IMR-90 (cell line): ENCODE results near the gene PLD3. TPM values are rescaled to one million over a fixed set of nuclear protein-coding genes. Genes with fewer than 3 reads are reported as not detected.

Source experiments
- ATAC-seq: fragments of 200-7000 bp; cut with Tn5 transposase; 2 replicates; pipeline ENCODE4 v1.9.1; 2020; ENCODE audit warnings: low read depth, mild to moderate bottlenecking, moderate library complexity
- BruUV-seq: library from RNA; stranded (reverse); fragments of 400-500 nt; replicated peaks from 2 replicates; lab custom pipeline; 2021; lab: Mats Ljungman, UMichigan
- CTCF ChIA-PET: fragments of 300-600 bp; formaldehyde crosslinking; extraction: SDS; loops from one replicate; lab custom pipeline; 2021; ENCODE audit warnings: antibody characterized with exemption; lab: Yijun Ruan, JAX
- POLR2A ChIA-PET: fragments of 300-600 bp; sonication (Branson Sonifier 250); formaldehyde crosslinking; loops from one replicate; lab custom pipeline; 2022; ENCODE audit warnings: antibody characterized with exemption; ENCODE audit not compliant: unreplicated experiment; lab: Charles Lee
- DNase-seq: peaks from one replicate; pipeline ENCODE4 v3.0.0; 2013
- H2AFZ ChIP-seq: replicated peaks from 2 replicates; pipeline ENCODE3; 2013; ENCODE audit warnings: low read length, mild to moderate bottlenecking; ENCODE audit not compliant: poor library complexity
- H2AK5ac ChIP-seq: 2 replicates; pipeline ENCODE4 v1.6.1; 2013; ENCODE audit warnings: low read depth, low read length, inconsistent platforms
- H2AK9ac ChIP-seq: replicated peaks from 2 replicates; pipeline ENCODE3; 2013; ENCODE audit warnings: mild to moderate bottlenecking, low read depth, low read length, moderate library complexity; ENCODE audit not compliant: poor library complexity
- H2BK120ac ChIP-seq: 2 replicates; pipeline ENCODE4 v1.6.1; 2013; ENCODE audit warnings: low read depth, low read length, inconsistent platforms
- H2BK15ac ChIP-seq: 3 replicates; pipeline ENCODE4 v1.6.1; 2013; ENCODE audit warnings: low read depth, low read length, inconsistent platforms
- H2BK20ac ChIP-seq: 2 replicates; pipeline ENCODE4 v1.6.1; 2013; ENCODE audit warnings: low read depth, mild to moderate bottlenecking, inconsistent platforms, low read length, moderate library complexity
- H2BK5ac ChIP-seq: 2 replicates; pipeline ENCODE4 v1.6.1; 2013; ENCODE audit warnings: mild to moderate bottlenecking, low read depth, low read length, inconsistent platforms; ENCODE audit not compliant: poor library complexity, severe bottlenecking
- H3K14ac ChIP-seq: replicated peaks from 2 replicates; pipeline ENCODE4 v1.6.1; 2013; ENCODE audit warnings: low read depth, low read length, inconsistent platforms
- H3K18ac ChIP-seq: 2 replicates; pipeline ENCODE4 v1.6.1; 2013; ENCODE audit warnings: low read depth, low read length, control low read depth
- H3K23ac ChIP-seq: 2 replicates; pipeline ENCODE4 v1.6.1; 2013; ENCODE audit warnings: low read depth, low read length, inconsistent platforms
- H3K27ac ChIP-seq: 2 replicates; pipeline ENCODE4 v1.5.1; 2013; ENCODE audit warnings: mild to moderate bottlenecking, control low read depth, low read length; ENCODE audit not compliant: insufficient read depth
- H3K27me3 ChIP-seq: 2 replicates; pipeline ENCODE4 v1.6.1; 2013; ENCODE audit warnings: low read length; ENCODE audit not compliant: control insufficient read depth, insufficient read depth
- H3K36me3 ChIP-seq: 2 replicates; pipeline ENCODE4 v1.6.1; 2013; ENCODE audit warnings: low read length, mixed read lengths; ENCODE audit not compliant: control insufficient read depth, insufficient read depth
- H3K4ac ChIP-seq: 2 replicates; pipeline ENCODE4 v1.6.1; 2013; ENCODE audit warnings: low read depth, low read length, inconsistent platforms
- H3K4me1 ChIP-seq: 2 replicates; pipeline ENCODE4 v1.6.1; 2013; ENCODE audit warnings: low read length, mixed read lengths; ENCODE audit not compliant: control insufficient read depth, insufficient read depth
- H3K4me2 ChIP-seq: 2 replicates; pipeline ENCODE4 v1.6.1; 2013; ENCODE audit warnings: low read depth, mild to moderate bottlenecking, control low read depth, low read length, moderate library complexity
- H3K4me3 ChIP-seq: 2 replicates; pipeline ENCODE4 v1.5.1; 2013; ENCODE audit warnings: low read depth, mild to moderate bottlenecking, control low read depth, low read length, moderate library complexity; ENCODE audit not compliant: insufficient read depth
- H3K56ac ChIP-seq: 2 replicates; pipeline ENCODE4 v1.6.1; 2013; ENCODE audit warnings: low read length, inconsistent platforms; ENCODE audit not compliant: insufficient read depth; ENCODE audit errors: extremely low read depth
- H3K79me1 ChIP-seq, 2 experiments: 2 replicates each; pipeline ENCODE4 v1.6.1; 2013; ENCODE audit warnings: low read length in 2 of 2, inconsistent platforms in 1 of 2, low read depth in 1 of 2
- H3K9ac ChIP-seq: 2 replicates; pipeline ENCODE4 v1.6.1; 2013; ENCODE audit warnings: low read depth, low read length, control low read depth
- H3K9me1 ChIP-seq: 2 replicates; pipeline ENCODE4 v1.6.1; 2013; ENCODE audit warnings: low read length, inconsistent platforms; ENCODE audit not compliant: insufficient read depth
- H3K9me3 ChIP-seq: 2 replicates; pipeline ENCODE4 v1.6.1; 2013; ENCODE audit warnings: low read length; ENCODE audit not compliant: control insufficient read depth, insufficient read depth
- H4K20me1 ChIP-seq: 2 replicates; pipeline ENCODE4 v1.6.1; 2013; ENCODE audit warnings: low read length, inconsistent platforms; ENCODE audit not compliant: insufficient read depth
- H4K5ac ChIP-seq: 2 replicates; pipeline ENCODE4 v1.6.1; 2013; ENCODE audit warnings: mild to moderate bottlenecking, low read depth, low read length, control low read depth
- H4K8ac ChIP-seq, 2 experiments: 2 replicates each; pipeline ENCODE4 v1.6.1; 2013; ENCODE audit warnings: low read depth in 2 of 2, low read length in 2 of 2, control low read depth in 1 of 2, inconsistent platforms in 1 of 2
- H4K91ac ChIP-seq: 2 replicates; pipeline ENCODE4 v1.6.1; 2013; ENCODE audit warnings: low read depth, low read length, inconsistent platforms; ENCODE audit not compliant: insufficient read depth
- BHLHE40 ChIP-seq: fragments of 150-350 bp; IDR thresholded peaks from 2 replicates; pipeline ENCODE4 v1.6.1; 2016; ENCODE audit warnings: mild to moderate bottlenecking, low read depth, low read length
- CEBPB ChIP-seq: IDR thresholded peaks from 2 replicates; pipeline ENCODE4 v1.6.1; 2012; ENCODE audit warnings: low read depth, low read length, improper control_type of control experiment
- CHD1 ChIP-seq: IDR thresholded peaks from 2 replicates; pipeline ENCODE4 v1.6.1; 2012; ENCODE audit warnings: low read depth, low read length, improper control_type of control experiment
- CTCF ChIP-seq: conservative IDR thresholded peaks from 2 replicates; pipeline ENCODE4 v1.5.1; 2012; ENCODE audit warnings: mild to moderate bottlenecking, low read depth, low read length, improper control_type of control experiment
- ELK1 ChIP-seq: fragments of 150-350 bp; IDR thresholded peaks from 2 replicates; pipeline ENCODE4 v1.6.1; 2016; ENCODE audit warnings: low read depth, mild to moderate bottlenecking, low read length, moderate library complexity, borderline replicate concordance
- FOS ChIP-seq: fragments of 150-350 bp; IDR thresholded peaks from 2 replicates; pipeline ENCODE4 v1.6.1; 2016; ENCODE audit warnings: low read depth, low read length
- MAFK ChIP-seq: IDR thresholded peaks from 2 replicates; pipeline ENCODE4 v1.6.1; 2012; ENCODE audit warnings: low read depth, low read length, improper control_type of control experiment
- MAZ ChIP-seq: IDR thresholded peaks from 2 replicates; pipeline ENCODE4 v1.6.1; 2012; ENCODE audit warnings: low read depth, mild to moderate bottlenecking, low read length, improper control_type of control experiment, moderate library complexity, borderline replicate concordance
- MXI1 ChIP-seq: IDR thresholded peaks from 2 replicates; pipeline ENCODE4 v1.6.1; 2012; ENCODE audit warnings: low read depth, mild to moderate bottlenecking, low read length, moderate library complexity, borderline replicate concordance
- NFE2L2 ChIP-seq: fragments of 150-350 bp; IDR thresholded peaks from 2 replicates; pipeline ENCODE4 v1.6.1; 2016; ENCODE audit warnings: low read depth, mild to moderate bottlenecking, low read length
- POLR2A ChIP-seq: IDR thresholded peaks from 2 replicates; pipeline ENCODE4 v1.6.1; 2012; ENCODE audit warnings: mild to moderate bottlenecking, low read depth, low read length
- RAD21 ChIP-seq: IDR thresholded peaks from 2 replicates; pipeline ENCODE4 v1.6.1; 2012; ENCODE audit warnings: low read length, improper control_type of control experiment
- RCOR1 ChIP-seq: IDR thresholded peaks from 2 replicates; pipeline ENCODE4 v1.6.1; 2012; ENCODE audit warnings: mild to moderate bottlenecking, low read length, improper control_type of control experiment; ENCODE audit not compliant: insufficient replicate concordance
- RFX5 ChIP-seq: IDR thresholded peaks from 2 replicates; pipeline ENCODE4 v1.8.0; 2012; ENCODE audit warnings: low read depth, mild to moderate bottlenecking, low read length, moderate library complexity
- SMC3 ChIP-seq: fragments of 150-350 bp; IDR thresholded peaks from 2 replicates; pipeline ENCODE4 v1.6.1; 2016; ENCODE audit warnings: low read depth, mild to moderate bottlenecking, antibody characterized with exemption, low read length, moderate library complexity
- USF2 ChIP-seq: fragments of 150-350 bp; IDR thresholded peaks from 2 replicates; pipeline ENCODE4 v1.6.1; 2017; ENCODE audit warnings: mild to moderate bottlenecking, antibody characterized with exemption, low read length, low read depth
- WGBS, 2 experiments: methylation state at CpG; one replicate each; pipeline versions ENCODE4 v1.1.5 to v1.1.7; 2013; ENCODE audit warnings: missing lambda C conversion rate in 2 of 2; ENCODE audit not compliant: insufficient read length in 1 of 2; ENCODE audit errors: extremely low coverage in 2 of 2; 5-methylcytosine and 5-hydroxymethylcytosine counted together
- dilution Hi-C: fragments of 300-500 bp; cut with HindIII; formaldehyde crosslinking; loops from one replicate; pipeline ENCODE4 v1.14.3; 2018; ENCODE audit warnings: low sequenced_read_pairs; ENCODE audit not compliant: unreplicated experiment
- in situ Hi-C: fragments of 300-500 bp; cut with MboI; formaldehyde crosslinking; loops from 3 replicates; pipeline ENCODE4 v1.14.3; 2019; ENCODE audit warnings: low sequenced_read_pairs, inconsistent platforms, mixed read lengths
- intact Hi-C: fragments of 100-400 bp; cut with micrococcal nuclease; formaldehyde crosslinking; loops from 2 replicates; pipeline ENCODE4 v1.10.0; 2022
- polyA plus RNA-seq, 3 experiments: library from polyadenylated mRNA; depleted of rRNA; stranded (reverse); fragments of >200 nt; gene quantifications; 2 replicates each; pipeline ENCODE4 v1.2.3, GENCODE V29; 2012; ENCODE audit warnings: low replicate concordance in 1 of 3
- total RNA-seq: library from RNA; depleted of rRNA; stranded (reverse); fragments of >200 nt; gene quantifications from 2 replicates; pipeline ENCODE4 v1.2.3, GENCODE V29; 2012

The PLD3 gene
- total and polyA plus RNA-seq, 2 of the 4 experiments (the other 2 are of a cell fraction), result 117 to 665 TPM

- no peak overlapping the region for H2BK15ac ChIP-seq
- H3K27ac ChIP-seq, result no peak overlapping the region
- no TSS peak for BruUV-seq
- H2BK120ac ChIP-seq, result no peak overlapping the region
- H2BK5ac ChIP-seq, result no peak overlapping the region
- no peak overlapping the region for H3K56ac ChIP-seq
- no peak overlapping the region for H3K14ac ChIP-seq
- DNase-seq, result no peak
- ChIA-PET POLR2A (no interaction called here), CTCF (no interaction called here)
- no peak overlapping the region for H3K18ac ChIP-seq
- no peak overlapping the region for H3K23ac ChIP-seq
- H2AK5ac ChIP-seq, result no peak overlapping the region
- no peak overlapping the region for H2BK20ac ChIP-seq
- H3K27me3 ChIP-seq, result no peaks in the 10 kb centered on the region
- H3K79me1 ChIP-seq, result no peaks in the 10 kb centered on the region
- intact Hi-C loops (no loop called here), in situ Hi-C loops (no loop called here), dilution Hi-C loops (no loop called here)
- H3K36me3 ChIP-seq, result peaks cover 38% of the 10 kb centered on the region
- no peak overlapping the region for H4K91ac ChIP-seq
- H4K20me1 ChIP-seq, result no peaks in the 10 kb centered on the region
- ATAC-seq, result no peak
- no peak overlapping the region for H4K5ac ChIP-seq
- H3K4me1 ChIP-seq, result no peaks in the 10 kb centered on the region
- no peak overlapping the region for H3K4ac ChIP-seq
- no peaks in the 10 kb centered on the region for H3K9me3 ChIP-seq
- H3K4me2 ChIP-seq, result no peak overlapping the region
- no peak for TF ChIP-seq RFX5
- no peak for TF ChIP-seq MXI1
- no peak for TF ChIP-seq SMC3
- TF ChIP-seq RCOR1, result no peak
- no peak for TF ChIP-seq POLR2A
- TF ChIP-seq RAD21, result no peak
- no peak for TF ChIP-seq USF2
- TF ChIP-seq CEBPB, result no peak
- TF ChIP-seq ELK1, result no peak
- no peak for TF ChIP-seq MAFK
- no peak for TF ChIP-seq MAZ
- no peak for TF ChIP-seq BHLHE40
- no peak for TF ChIP-seq NFE2L2
- TF ChIP-seq FOS, result no peak
- no peak for TF ChIP-seq CHD1
- TF ChIP-seq CTCF, result no peak
- H3K9me1 ChIP-seq, result no peaks in the 10 kb centered on the region
- 83% methylated on average over 3 of the region's 11 CpGs; no CpG with 5 or more reads in 1 of the 2 experiments for WGBS, 2 experiments
- H2AFZ ChIP-seq, result no peak overlapping the region
- no peak overlapping the region for H3K9ac ChIP-seq
- no peak overlapping the region for H2AK9ac ChIP-seq
- no peak overlapping the region for H3K4me3 ChIP-seq
- H4K8ac ChIP-seq, result no peak overlapping the region
Measured at GRCh38 chr19:40379446-40380198, 31.1 kb downstream of the PLD3 start.
